SW480 (cell line): ENCODE results near the gene ACY1.

Experiments
- DNase-seq: peaks from one replicate; pipeline ENCODE4 v3.0.0-alpha.2; 2016; ENCODE audit warnings: low spot score

Gene ACY1

GRCh38 chr3:52005571-52005986, 22.2 kb downstream of the ACY1 start:
- no peak for DNase-seq

GRCh38 chr3:52006017-52006819, 22.9 kb downstream of the ACY1 start:
- no peak for DNase-seq

- no peak for DNase-seq
These were observed 23.4 kb downstream of the ACY1 start for GRCh38 chr3:52006820-52007133.

- DNase-seq: no peak
These were observed 24.0 kb downstream of the ACY1 start for GRCh38 chr3:52007291-52007690.

- DNase-seq: no peak
These were observed 27.1 kb downstream of the ACY1 start for GRCh38 chr3:52010431-52010830.

GRCh38 chr3:52012699-52013098, 29.4 kb downstream of the ACY1 start:
- no peak for DNase-seq

GRCh38 chr3:52013802-52014598, 30.7 kb downstream of the ACY1 start:
- no peak for DNase-seq

- no peak for DNase-seq
These were observed 31.3 kb downstream of the ACY1 start for GRCh38 chr3:52014613-52015012.

- DNase-seq: no peak
These were observed 32.3 kb downstream of the ACY1 start for GRCh38 chr3:52015438-52016228.

- DNase-seq: no peak
These were observed 34.3 kb downstream of the ACY1 start for GRCh38 chr3:52017586-52017985.

- DNase-seq: no peak
These were observed 35.1 kb downstream of the ACY1 start for GRCh38 chr3:52018319-52019000.

GRCh38 chr3:52019352-52020080, 36.2 kb downstream of the ACY1 start:
- no peak for DNase-seq

GRCh38 chr3:52020796-52021195, 37.5 kb downstream of the ACY1 start:
- DNase-seq: no peak

GRCh38 chr3:52021489-52022268, 38.3 kb downstream of the ACY1 start:
- DNase-seq: no peak

- DNase-seq: no peak
These were observed 39.2 kb downstream of the ACY1 start for GRCh38 chr3:52022323-52023100.

GRCh38 chr3:52023101-52023770, 39.9 kb downstream of the ACY1 start:
- DNase-seq: no peak

- DNase-seq: no peak
These were observed 40.8 kb downstream of the ACY1 start for GRCh38 chr3:52023860-52024764.

GRCh38 chr3:52024765-52025452, 41.6 kb downstream of the ACY1 start:
- no peak for DNase-seq
